NCI-H1092 treated with DMSO at 0.1 percent for 48 hours (cell line): Measurements from ENCODE around the gene MLF2.
A peak's percentile ranks its signal among the peaks of the same experiment; 100 is the strongest.

Experiments
- DNase-seq: peaks from one replicate; lab custom pipeline; 2025; lab: John Stamatoyannopoulos, UW

MLF2 gene

GRCh38 chr12:6752921-6753771, at the start of gene MLF2:
MLF2 (minus strand) TSS chr12:6753141; CDS start chr12:6752334, 807 bp downstream.
- DNase-seq, result peak; percentile 90

GRCh38 chr12:6799147-6799546, 46.2 kb upstream of the MLF2 start:
- DNase-seq, result no peak

GRCh38 chr12:6796576-6796975, 43.6 kb upstream of the MLF2 start:
- no peak for DNase-seq

- no peak for DNase-seq
Measured at GRCh38 chr12:6795088-6795487, 42.1 kb upstream of the MLF2 start.

- no peak for DNase-seq
Measured at GRCh38 chr12:6792522-6793201, 39.7 kb upstream of the MLF2 start.

- no peak for DNase-seq
Measured at GRCh38 chr12:6791931-6792520, 39.1 kb upstream of the MLF2 start.

- no peak for DNase-seq
Measured at GRCh38 chr12:6790496-6791150, 37.7 kb upstream of the MLF2 start.

- DNase-seq, result no peak
Measured at GRCh38 chr12:6788972-6789924, 36.3 kb upstream of the MLF2 start, which contains the start of gene CD4. CD4 (plus strand) TSS chr12:6789528; CDS start chr12:6800139, 10,611 bp downstream.

GRCh38 chr12:6787309-6787708, 34.4 kb upstream of the MLF2 start:
- DNase-seq, result no peak

- DNase-seq, result no peak
Measured at GRCh38 chr12:6786416-6787094, 33.6 kb upstream of the MLF2 start.

GRCh38 chr12:6784761-6785160, 31.8 kb upstream of the MLF2 start:
- DNase-seq, result no peak

- no peak for DNase-seq
Measured at GRCh38 chr12:6784296-6784695, 31.4 kb upstream of the MLF2 start.

- no peak for DNase-seq
Measured at GRCh38 chr12:6783828-6784227, 30.9 kb upstream of the MLF2 start.

- DNase-seq, result no peak
Measured at GRCh38 chr12:6782850-6783566, 30.1 kb upstream of the MLF2 start.

- DNase-seq, result no peak
Measured at GRCh38 chr12:6782119-6782518, 29.2 kb upstream of the MLF2 start.

GRCh38 chr12:6780573-6780972, 27.6 kb upstream of the MLF2 start:
- DNase-seq, result no peak

- no peak for DNase-seq
Measured at GRCh38 chr12:6779708-6780432, 26.9 kb upstream of the MLF2 start.

GRCh38 chr12:6778574-6779550, 25.9 kb upstream of the MLF2 start:
- DNase-seq, result peak; percentile 85
